ENCODE results near the gene C10orf95. TPM values are rescaled to one million over a fixed set of nuclear protein-coding genes. Genes with fewer than 3 reads are reported as not detected.

The C10orf95 gene
- total and polyA plus RNA-seq, 2 experiments from 2014 or later = 0.69 to 1.1 TPM

MicroRNA genes within 50 kb of the gene (microRNA counts, 767-probe panel; counts per million panel counts)
- microRNA hsa-miR-146b-3p (not detected), microRNA hsa-miR-146b-5p (not detected)

Small RNA genes lying within 50 kb of the gene (microRNA-seq; reads per million reads assigned to microRNA genes)
- gene MIR146B = 9.1 reads per million, percentile 32 among the genes with 10 or more reads in this experiment

Small RNA genes lying within 50 kb of the gene (small RNA-seq; reads per million reads assigned to genes)
- gene MIR146B (ENCODE audit: low replicate concordance) = 22.6 reads per million, percentile 98 among the genes with 10 or more reads in this experiment

Other genes with a start within 250 kb of the C10orf95 start
- 0.59 TPM in 1 of 2 replicates, not detected in the other for gene ELOVL3, start 225.2 kb downstream of the C10orf95 start, total RNA-seq (2014; rRNA removed; shearing (Covaris generic))
- 0.31 TPM in 1 of 2 replicates, not detected in the other for gene ELOVL3, start 225.2 kb downstream of the C10orf95 start, polyA plus RNA-seq (2016; fragmentation: Nextera tagmentation; extraction: Ambion mirVana)
- 1.5 TPM in 1 of 2 replicates, not detected in the other for gene PITX3, start 210.0 kb downstream of the C10orf95 start, total RNA-seq (2014; rRNA removed; shearing (Covaris generic))
- 0.34 and 1.5 TPM in 2 replicates for gene PITX3, start 210.0 kb downstream of the C10orf95 start, polyA plus RNA-seq (2016; fragmentation: Nextera tagmentation; extraction: Ambion mirVana)
- 27.2 and 32.6 TPM in 2 replicates for gene GBF1, start 206.0 kb downstream of the C10orf95 start, total RNA-seq (2014; rRNA removed; shearing (Covaris generic))
- gene GBF1, start 206.0 kb downstream of the C10orf95 start, polyA plus RNA-seq (2016; fragmentation: Nextera tagmentation; extraction: Ambion mirVana) = 6.5 and 7.5 TPM in 2 replicates
- gene NFKB2, start 55.8 kb downstream of the C10orf95 start, total RNA-seq (2014; rRNA removed; shearing (Covaris generic)) = 19.0 and 29.4 TPM in 2 replicates
- 6.8 and 8.1 TPM in 2 replicates for gene NFKB2, start 55.8 kb downstream of the C10orf95 start, polyA plus RNA-seq (2016; fragmentation: Nextera tagmentation; extraction: Ambion mirVana)
- 4.0 and 6.8 TPM in 2 replicates for gene PSD, start 32.8 kb downstream of the C10orf95 start, total RNA-seq (2014; rRNA removed; shearing (Covaris generic))
- gene PSD, start 32.8 kb downstream of the C10orf95 start, polyA plus RNA-seq (2016; fragmentation: Nextera tagmentation; extraction: Ambion mirVana) = 1.9 and 2.7 TPM in 2 replicates
- 29.7 and 36.1 TPM in 2 replicates for gene FBXL15, start 30.7 kb downstream of the C10orf95 start, total RNA-seq (2014; rRNA removed; shearing (Covaris generic))
- 18.4 and 18.5 TPM in 2 replicates for gene FBXL15, start 30.7 kb downstream of the C10orf95 start, polyA plus RNA-seq (2016; fragmentation: Nextera tagmentation; extraction: Ambion mirVana)
- 37.0 and 39.2 TPM in 2 replicates for gene CUEDC2, start 19.0 kb downstream of the C10orf95 start, total RNA-seq (2014; rRNA removed; shearing (Covaris generic))
- gene CUEDC2, start 19.0 kb downstream of the C10orf95 start, polyA plus RNA-seq (2016; fragmentation: Nextera tagmentation; extraction: Ambion mirVana) = 37.3 and 47.3 TPM in 2 replicates
- gene ACTR1A, start 51.2 kb upstream of the C10orf95 start, total RNA-seq (2014; rRNA removed; shearing (Covaris generic)) = 96.9 and 101 TPM in 2 replicates
- 39.4 and 41.2 TPM in 2 replicates for gene ACTR1A, start 51.2 kb upstream of the C10orf95 start, polyA plus RNA-seq (2016; fragmentation: Nextera tagmentation; extraction: Ambion mirVana)
- 5.6 and 6.6 TPM in 2 replicates for gene SUFU, start 52.4 kb upstream of the C10orf95 start, total RNA-seq (2014; rRNA removed; shearing (Covaris generic))
- gene SUFU, start 52.4 kb upstream of the C10orf95 start, polyA plus RNA-seq (2016; fragmentation: Nextera tagmentation; extraction: Ambion mirVana) = 2.8 and 3.3 TPM in 2 replicates
- gene TRIM8, start 192.9 kb upstream of the C10orf95 start, total RNA-seq (2014; rRNA removed; shearing (Covaris generic)) = 33.4 and 36.7 TPM in 2 replicates
- 15.1 and 20.2 TPM in 2 replicates for gene TRIM8, start 192.9 kb upstream of the C10orf95 start, polyA plus RNA-seq (2016; fragmentation: Nextera tagmentation; extraction: Ambion mirVana)